Adrenal gland (tissue), 5 donors: ENCODE results near the gene LY6G6C.

Experiments
- POLR2A ChIP-seq, 2 donors: fragments of 450-650 bp; IDR thresholded peaks; one replicate each; pipeline ENCODE4 v1.6.1; 2017; ENCODE audit warnings: antibody characterized with exemption in 2 of 2, mild to moderate bottlenecking in 2 of 2, moderate library complexity in 1 of 2
- TF ChIP-seq, protein P1 (sequence below), 6 experiments: fragments of 450-650 bp in 4 of 6; fragments of 200-600 bp in 2 of 6; sonication (generic) in 1 of 6; IDR thresholded peaks; 1 replicate in 5 of 6; 2 replicates in 1 of 6; pipeline versions ENCODE4 v1.5.1 to v1.8.0; 2016 to 2021; ENCODE audit warnings: antibody characterized with exemption in 6 of 6, mild to moderate bottlenecking in 2 of 6, moderate library complexity in 1 of 6
- donor health status: DM: no; HTN: no; CAD: no.

DNA sequence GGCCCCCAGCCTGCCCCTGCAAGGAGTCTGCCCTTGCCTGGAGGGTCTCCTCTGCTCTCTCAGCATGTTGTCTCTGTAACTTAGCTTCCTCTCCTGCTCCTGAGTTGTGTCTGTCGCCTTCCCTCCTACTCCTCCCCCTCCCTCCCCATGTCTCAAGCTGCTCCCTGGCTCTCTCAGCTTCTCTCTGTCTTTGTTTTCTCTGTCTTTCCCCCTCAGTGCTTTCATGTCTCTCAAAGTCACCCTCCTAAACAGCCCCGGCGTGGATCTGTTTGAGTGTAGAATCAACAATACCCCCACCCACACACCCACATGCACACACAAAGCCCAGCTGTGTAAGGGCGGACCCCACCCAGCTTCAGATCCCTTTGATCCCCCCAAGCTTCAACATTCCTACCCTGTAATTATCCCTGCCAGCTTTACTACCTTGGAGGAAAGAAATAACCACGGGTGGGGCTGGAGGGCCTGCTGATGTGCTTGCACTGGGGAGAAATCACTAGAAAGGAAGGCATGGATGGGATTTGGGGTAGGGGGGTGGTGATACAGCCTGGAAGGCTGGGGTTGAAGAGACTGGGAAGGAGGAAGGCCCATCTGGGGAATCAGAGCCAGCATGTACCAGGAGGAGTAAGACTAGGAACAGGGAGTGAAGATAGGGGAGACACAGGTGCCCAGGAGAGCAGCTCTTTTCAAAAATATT is 7.4 kb downstream of the LY6G6C start:
- TF ChIP-seq, protein P1, sequence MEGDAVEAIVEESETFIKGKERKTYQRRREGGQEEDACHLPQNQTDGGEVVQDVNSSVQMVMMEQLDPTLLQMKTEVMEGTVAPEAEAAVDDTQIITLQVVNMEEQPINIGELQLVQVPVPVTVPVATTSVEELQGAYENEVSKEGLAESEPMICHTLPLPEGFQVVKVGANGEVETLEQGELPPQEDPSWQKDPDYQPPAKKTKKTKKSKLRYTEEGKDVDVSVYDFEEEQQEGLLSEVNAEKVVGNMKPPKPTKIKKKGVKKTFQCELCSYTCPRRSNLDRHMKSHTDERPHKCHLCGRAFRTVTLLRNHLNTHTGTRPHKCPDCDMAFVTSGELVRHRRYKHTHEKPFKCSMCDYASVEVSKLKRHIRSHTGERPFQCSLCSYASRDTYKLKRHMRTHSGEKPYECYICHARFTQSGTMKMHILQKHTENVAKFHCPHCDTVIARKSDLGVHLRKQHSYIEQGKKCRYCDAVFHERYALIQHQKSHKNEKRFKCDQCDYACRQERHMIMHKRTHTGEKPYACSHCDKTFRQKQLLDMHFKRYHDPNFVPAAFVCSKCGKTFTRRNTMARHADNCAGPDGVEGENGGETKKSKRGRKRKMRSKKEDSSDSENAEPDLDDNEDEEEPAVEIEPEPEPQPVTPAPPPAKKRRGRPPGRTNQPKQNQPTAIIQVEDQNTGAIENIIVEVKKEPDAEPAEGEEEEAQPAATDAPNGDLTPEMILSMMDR (IDR thresholded peaks at IDR 0.05) = no peak
- TF ChIP-seq POLR2A (IDR thresholded peaks at IDR 0.05) = no peak
